GM19025 (cell line): ENCODE results near the gene GNAI3.

Source experiments
- ATAC-seq: cut with Tn5 transposase; IDR thresholded peaks from one replicate; pipeline ENCODE4 v1.9.1; 2021; ENCODE audit warnings: mild to moderate bottlenecking, low read depth, moderate library complexity; ENCODE audit not compliant: unreplicated experiment

The GNAI3 gene

GRCh38 chr1:109621379-109622136, 73.1 kb downstream of the GNAI3 start:
- no peak for ATAC-seq

- no peak for ATAC-seq
Measured at GRCh38 chr1:109622137-109622892, 73.9 kb downstream of the GNAI3 start.

DNA sequence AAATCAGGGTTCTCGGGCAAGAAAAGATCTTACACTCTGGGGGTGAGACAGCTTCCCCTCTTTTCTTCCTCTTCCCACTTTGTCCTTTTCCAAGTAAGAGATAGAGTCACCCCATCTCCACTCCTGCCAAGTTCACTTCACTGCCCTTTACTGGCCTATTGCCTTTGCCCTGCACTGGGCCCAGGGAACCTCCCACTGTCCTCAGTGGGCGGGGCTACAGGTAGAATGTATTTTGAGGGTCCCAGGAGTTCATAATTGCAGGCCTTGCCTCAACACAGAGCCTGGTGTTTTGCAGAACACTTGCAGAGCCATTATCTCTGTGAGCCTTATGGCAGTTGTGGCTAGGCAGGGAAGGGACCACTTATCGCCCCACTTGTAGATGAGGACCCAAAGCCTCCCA, 74.5 kb downstream of the GNAI3 start:
- ATAC-seq = no peak

DNA sequence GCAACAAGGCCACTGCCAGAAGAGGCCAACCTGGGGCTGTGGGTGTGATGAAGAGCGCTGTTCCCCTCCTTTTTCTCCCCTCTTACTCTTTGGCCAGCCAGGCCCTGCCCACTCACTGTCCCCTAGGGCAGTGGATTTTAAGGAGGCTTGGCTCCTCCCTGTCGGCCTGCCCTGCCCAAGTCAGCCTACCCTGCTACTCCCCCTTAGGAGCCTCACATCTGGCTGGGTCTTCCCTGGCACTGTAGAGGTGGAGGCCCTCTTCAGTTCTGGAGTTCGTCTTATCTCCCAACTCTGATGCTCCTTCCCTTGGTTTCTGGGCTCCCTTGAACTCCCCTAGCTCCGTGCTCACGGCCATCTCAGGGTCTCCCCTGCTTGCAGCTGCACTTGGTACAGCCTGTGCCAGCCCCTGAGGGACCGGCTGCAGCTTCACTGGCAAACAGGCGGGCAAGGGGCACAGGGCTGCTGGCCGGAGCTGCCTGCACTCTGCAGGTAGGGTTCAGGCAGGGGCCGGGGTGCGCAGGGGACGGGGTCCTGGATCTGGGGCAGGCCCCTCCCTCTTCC, 75.3 kb downstream of the GNAI3 start:
- ATAC-seq = no peak

DNA sequence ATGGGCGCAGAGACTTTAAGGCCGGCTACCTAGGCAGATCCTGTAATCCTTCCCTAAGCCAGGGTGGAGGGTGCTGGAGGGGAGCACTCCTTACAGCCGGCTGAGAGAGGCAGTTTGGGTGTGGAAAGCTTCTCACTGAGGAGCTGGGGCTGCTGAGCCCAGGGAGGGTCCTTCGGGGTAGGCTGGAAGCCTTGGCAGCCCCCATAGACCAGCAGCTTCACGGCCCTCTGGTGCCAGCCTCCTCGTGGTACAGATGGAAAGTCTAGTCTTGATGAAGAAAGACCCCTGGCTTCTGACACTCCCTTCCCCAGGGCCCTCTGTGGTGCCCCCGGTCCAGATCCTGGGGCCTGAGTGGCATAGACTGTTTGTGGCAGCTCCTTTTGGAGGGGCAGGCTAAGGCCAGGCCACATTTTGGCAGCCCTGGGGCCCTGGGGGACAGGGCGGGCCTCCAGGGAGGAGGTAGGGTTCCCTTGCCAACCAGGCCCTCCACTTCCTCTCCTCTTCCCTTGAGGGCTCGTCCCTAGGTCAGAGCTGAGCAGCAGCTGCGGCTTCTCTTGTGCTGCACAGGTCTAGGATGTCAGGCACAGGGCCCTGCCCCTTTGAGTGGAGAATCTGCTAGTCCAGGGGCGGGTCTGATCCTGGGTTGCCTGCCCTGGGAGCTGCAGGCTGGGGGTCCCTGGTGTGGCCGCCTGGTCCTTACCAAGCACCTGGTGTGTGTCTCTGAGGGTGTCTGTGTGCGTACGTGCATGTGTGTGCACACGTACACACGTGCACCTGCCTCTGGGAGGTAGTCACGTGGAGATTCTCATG, 76.0 kb downstream of the GNAI3 start:
- no peak for ATAC-seq

GRCh38 chr1:109625176-109625575, 76.8 kb downstream of the GNAI3 start:
- ATAC-seq = no peak

GRCh38 chr1:109625601-109626560, 77.5 kb downstream of the GNAI3 start:
- ATAC-seq = no peak

DNA sequence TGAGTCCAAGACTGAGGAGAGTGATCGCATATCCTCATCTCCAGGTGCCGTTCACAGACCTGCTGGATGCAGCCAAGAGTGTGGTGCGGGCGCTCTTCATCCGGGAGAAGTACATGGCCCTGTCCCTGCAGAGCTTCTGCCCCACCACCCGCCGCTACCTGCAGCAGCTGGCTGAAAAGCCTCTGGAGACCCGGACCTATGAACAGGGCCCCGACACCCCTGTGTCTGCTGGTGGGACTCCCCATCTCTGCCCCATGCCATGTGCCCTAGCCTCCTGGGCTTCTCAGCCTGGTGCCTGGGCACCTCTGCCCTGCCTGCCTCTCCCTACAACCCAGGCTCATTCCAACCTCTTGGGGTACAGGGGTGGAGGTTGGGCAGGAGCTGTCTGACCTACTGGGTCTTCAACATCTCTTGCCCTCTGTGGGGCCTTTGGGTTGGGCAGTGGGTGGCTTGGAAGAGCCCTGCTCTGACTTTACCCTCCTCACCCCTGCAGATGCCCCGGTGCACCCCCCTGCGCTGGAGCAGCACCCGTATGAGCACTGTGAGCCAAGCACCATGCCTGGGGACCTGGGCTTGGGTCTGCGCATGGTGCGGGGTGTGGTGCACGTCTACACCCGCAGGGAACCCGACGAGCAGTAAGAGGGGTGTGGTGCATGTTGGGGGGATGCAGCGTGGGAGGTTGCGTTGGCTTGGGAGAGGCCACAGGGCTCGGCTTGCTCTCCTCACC, 78.4 kb downstream of the GNAI3 start:
- no peak for ATAC-seq

DNA sequence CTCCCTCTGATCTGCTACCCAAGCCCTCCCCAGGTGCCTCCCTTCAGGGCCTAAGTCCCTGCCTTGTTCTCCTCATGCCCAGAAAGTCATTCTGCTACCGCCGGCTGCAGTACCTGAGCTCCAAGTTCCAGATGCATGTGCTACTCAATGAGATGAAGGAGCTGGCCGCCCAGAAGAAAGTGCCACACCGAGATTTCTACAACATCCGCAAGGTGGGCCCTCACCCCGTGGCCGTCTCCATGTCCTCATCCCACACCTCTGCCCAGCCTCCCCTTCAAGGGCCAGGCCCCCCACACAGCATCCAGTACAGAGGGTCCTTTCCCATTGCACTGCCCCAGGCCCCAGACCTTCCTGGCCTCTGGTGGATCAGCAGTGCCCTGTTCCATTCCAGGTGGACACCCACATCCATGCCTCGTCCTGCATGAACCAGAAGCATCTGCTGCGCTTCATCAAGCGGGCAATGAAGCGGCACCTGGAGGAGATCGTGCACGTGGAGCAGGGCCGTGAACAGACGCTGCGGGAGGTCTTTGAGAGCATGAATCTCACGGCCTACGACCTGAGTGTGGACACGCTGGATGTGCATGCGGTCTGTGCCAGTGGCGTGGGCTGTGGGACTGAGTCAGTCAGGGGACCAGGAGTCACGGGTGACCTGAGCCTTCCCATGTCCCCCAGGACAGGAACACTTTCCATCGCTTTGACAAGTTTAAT, 79.4 kb downstream of the GNAI3 start:
- no peak for ATAC-seq

DNA sequence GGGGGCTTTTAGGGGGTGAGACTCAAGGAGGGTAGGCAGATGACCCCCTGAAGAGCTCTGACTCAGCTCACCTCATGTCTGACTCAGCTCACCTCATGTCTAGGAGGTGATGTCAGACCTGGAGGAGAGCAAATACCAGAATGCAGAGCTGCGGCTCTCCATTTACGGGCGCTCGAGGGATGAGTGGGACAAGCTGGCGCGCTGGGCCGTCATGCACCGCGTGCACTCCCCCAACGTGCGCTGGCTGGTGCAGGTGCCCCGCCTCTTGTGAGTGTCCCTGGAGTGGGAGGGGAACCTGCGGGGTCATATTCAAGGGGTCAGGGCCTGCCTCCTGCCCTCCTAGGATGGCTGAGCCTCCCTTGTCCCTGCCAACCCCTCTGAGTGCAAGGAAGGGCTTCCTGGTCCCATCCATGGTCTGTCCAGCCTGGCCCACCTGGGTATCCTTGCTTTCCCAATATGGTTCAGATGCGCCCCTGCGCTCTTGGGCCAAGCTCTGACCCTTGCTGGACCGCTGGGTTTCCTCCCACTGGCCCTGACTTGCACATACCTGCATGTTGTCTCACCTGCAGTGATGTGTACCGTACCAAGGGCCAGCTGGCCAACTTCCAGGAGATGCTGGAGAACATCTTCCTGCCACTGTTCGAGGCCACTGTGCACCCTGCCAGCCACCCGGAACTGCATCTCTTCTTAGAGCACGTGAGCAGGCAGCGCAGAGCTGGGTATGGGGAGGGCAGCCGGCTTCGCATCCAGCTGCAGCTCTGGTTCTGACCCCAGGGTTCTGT, 80.3 kb downstream of the GNAI3 start:
- ATAC-seq = no peak

DNA sequence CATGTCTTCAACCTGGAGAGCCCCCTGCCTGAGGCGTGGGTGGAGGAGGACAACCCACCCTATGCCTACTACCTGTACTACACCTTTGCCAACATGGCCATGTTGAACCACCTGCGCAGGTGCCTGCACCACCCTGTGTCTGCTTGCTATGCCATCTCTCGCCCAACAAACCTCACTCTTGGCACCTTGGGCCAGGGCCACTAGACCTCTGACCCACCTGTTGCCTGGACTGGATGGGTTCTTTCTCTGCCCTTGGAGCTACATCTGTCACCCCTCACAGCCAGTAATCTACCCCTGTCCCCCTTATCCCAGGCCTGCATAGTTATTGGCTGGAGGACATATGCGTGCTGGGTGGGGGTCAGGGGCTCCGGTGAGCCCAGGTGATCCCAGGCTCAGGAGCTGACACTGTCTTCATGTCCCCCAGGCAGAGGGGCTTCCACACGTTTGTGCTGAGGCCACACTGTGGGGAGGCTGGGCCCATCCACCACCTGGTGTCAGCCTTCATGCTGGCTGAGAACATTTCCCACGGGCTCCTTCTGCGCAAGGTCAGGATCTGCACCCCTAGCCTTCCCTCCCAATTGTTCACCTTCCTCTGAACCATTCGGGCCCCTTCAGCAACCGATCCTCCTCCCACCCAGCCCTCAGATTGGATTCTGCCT, 81.1 kb downstream of the GNAI3 start:
- ATAC-seq = no peak

DNA sequence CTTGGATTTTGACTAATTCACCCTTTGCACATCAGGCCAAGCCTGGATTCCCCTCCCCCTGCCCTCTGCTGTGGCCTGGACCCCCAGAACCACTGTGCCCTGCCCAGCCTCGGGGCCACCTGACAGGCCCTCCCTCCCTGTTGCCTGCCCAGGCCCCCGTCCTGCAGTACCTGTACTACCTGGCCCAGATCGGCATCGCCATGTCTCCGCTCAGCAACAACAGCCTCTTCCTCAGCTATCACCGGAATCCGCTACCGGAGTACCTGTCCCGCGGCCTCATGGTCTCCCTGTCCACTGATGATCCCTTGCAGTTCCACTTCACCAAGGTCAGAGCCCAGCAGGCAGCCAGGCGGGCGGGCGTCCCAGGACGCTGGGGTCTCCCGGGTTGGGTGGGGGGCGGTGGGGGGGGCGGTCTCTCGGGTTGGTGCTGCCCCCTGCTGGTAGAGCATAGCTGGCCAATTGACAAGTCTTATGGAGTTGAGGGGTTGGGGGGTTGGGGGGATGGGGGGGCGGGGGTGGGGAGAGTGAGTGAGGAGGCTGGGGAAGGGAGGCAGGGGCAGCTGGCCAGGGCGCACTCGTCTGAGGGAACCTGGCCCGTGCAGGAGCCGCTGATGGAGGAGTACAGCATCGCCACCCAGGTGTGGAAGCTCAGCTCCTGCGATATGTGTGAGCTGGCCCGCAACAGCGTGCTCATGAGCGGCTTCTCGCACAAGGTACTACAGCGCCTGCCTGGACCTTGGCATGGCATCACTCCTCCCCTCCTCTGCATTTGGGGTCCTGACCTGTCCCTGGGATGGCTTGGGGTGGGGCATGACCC, 81.9 kb downstream of the GNAI3 start:
- ATAC-seq = no peak

DNA sequence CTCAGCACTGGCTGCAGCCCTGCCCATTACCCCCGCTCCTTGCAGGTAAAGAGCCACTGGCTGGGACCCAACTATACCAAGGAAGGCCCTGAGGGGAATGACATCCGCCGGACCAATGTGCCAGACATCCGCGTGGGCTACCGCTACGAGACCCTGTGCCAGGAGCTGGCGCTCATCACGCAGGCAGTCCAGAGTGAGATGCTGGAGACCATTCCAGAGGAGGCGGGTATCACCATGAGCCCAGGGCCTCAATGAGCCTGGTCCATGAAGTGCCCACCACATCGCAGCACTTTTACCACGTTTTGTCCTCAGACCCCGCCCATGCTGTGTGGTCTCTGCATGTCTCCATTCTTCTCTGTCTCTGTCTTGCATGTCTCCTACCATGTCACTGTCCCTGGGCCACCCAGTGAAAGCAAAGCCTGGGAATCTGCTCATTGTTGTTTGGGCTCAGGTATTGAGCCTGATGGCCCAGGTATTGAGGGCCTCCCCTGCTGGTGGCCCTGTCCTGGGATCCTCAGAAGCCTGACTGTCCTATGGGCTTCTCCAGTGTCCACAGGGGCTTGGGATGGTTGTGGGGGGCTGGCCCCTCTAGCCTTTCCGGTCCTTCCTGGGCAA, 82.6 kb downstream of the GNAI3 start:
- ATAC-seq = no peak

DNA sequence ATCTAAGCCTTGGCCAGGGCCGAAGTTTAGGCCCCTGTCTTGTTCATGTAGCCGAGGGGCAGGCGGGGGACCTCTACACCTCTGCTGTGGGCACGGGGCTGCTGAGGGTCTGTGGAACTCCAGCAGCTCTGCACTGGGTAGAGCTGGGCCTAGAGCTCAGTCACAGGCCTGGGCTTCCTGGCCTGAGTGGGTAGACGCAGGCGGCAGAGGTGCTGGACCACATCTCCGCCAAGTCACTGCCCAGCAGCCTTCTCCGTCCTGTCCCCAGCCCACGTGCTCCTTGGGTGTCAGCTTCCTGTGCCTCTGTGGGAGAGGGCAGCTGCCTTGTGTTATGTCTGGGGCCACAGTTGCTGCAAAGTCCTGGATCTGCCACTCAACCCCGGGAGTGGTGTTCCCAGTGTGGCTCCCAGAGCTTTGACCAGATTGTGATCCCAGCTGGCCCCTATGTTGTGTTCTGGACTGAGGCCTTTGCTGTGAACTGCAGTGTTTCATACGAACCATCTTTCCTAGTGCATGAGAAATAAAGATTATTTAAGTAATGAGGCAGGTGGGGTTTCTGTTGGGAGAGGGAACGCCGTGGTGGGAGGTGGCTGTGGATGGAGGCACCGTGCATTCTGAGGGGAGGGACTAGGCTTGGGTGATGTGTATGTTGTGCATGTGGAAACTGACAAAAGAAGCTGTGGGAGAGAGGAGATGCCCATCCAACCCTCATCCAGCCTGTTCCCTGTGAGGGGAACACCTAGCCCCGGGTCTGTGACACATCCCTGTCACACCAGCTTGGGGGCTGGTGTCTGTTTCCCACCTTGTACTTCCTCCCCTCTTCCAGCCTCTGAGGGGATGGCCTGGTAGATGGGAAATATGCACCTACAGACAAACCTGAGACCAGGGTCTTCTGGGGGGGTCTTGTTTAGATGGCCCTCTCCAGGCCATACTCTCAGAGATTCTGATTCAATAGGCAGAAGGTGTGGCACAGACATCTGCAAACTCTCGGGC, 83.4 kb downstream of the GNAI3 start:
- ATAC-seq = no peak
